ENCODE data around the gene DPH2. TPM values are rescaled to one million over a fixed set of nuclear protein-coding genes. Genes with fewer than 3 reads are reported as not detected.

The DPH2 gene, protein sequence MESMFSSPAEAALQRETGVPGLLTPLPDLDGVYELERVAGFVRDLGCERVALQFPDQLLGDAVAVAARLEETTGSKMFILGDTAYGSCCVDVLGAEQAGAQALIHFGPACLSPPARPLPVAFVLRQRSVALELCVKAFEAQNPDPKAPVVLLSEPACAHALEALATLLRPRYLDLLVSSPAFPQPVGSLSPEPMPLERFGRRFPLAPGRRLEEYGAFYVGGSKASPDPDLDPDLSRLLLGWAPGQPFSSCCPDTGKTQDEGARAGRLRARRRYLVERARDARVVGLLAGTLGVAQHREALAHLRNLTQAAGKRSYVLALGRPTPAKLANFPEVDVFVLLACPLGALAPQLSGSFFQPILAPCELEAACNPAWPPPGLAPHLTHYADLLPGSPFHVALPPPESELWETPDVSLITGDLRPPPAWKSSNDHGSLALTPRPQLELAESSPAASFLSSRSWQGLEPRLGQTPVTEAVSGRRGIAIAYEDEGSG
- 42.1 and 45.6 TPM in 2 replicates for total RNA-seq (2014; rRNA removed; shearing (Covaris generic))
- 21.6 and 28.6 TPM in 2 replicates for total RNA-seq (2022)
- percentile 62 among the genes with signal in this experiment for Bru-seq, nascent RNA
- percentile 71 among the genes with signal in this experiment for BruChase-seq, experiment 1, labeled RNA remaining after a 6-hour chase
- percentile 78 among the genes with signal in this experiment for BruChase-seq, experiment 2, labeled RNA remaining after a 2-hour chase
- long read RNA-seq, transcript DPH2-201 (6 exons, 2,472 nt) = major isoform, 21 of 43 reads
- long read RNA-seq, partial matches to known transcripts = 6 of 43 reads
- long read RNA-seq, other reads (novel, unspliced or antisense) = 13 of 43 reads

DNA sequence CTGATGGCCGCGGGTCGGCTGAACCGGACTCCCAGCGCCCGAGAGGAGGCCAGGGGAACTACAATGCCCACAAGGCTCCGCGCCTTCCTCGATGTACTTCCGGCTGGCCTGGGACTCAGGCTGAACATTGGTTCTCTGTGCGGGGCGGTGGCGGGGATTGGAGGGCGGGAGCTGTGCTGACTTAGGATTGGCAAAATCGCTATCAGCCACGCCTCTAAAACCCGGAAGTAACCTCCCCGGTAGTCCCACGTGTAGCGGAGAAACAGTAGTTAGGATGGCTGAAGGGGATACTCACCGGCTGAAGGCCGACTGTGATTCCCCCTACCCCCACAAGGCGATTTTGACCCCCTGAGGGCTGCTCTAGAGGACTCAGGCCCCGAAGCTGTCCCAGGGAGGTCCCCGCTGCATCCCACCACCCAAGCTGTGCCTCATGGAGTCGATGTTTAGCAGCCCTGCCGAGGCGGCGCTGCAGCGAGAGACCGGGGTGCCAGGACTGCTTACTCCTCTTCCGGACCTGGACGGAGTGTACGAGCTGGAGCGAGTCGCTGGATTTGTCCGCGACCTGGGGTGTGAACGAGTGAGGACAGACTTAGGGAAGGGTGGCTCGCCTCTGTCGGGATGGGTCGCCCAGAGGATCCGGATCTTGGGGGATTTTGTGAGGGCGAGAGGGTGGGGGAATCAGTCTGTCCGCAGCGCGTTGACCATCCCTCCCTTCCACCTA lies at the start of gene DPH2:
Gene DPH2, plus strand, starts transcription at position 265 of the 721 bp plus-strand sequence. Its CDS starts 166 bp downstream, at position 431.
- Histone ChIP-seq H3K4me3 (ENCODE audit: low read depth, low read length, poor library complexity, severe bottlenecking) (peak within 1 kb of the TSS; percentile 89), H3K36me3 (ENCODE audit: insufficient read depth, low read length) (peaks cover 27% of the 10 kb centered on the region), H3K79me2 (ENCODE audit: insufficient read depth, low read depth, low read length) (peaks cover 10% of the 10 kb centered on the region; the same call in 1 of the 2 replicates), H3K4me1 (ENCODE audit: insufficient read depth, low read length, poor library complexity, severe bottlenecking) (peaks cover 16% of the 10 kb centered on the region), H4K20me1 (ENCODE audit: insufficient read depth, low read length) (no peaks in the 10 kb centered on the region), H3K27ac (ENCODE audit: low read depth, low read length, poor library complexity, severe bottlenecking) (no peak within 1 kb of the TSS), H2AFZ (ENCODE audit: low read length) (peak within 1 kb of the TSS; percentile 67), H3K9me2 (ENCODE audit: insufficient read depth, low read length) (no peaks in the 10 kb centered on the region), H3K9me3 (ENCODE audit: low read length) (no peaks in the 10 kb centered on the region), H3K4me2 (ENCODE audit: low read length) (peak within 1 kb of the TSS; percentile 98)
- BruUV-seq (replicated peaks) = TSS peak; percentile 72
- DNase-seq (ENCODE audit: low spot score) = peak; percentile 97
- ChIA-PET POLR2A (interaction anchor here (0.6 to 1.1 kb wide), 5 partner anchors 18 to 1744 kb away, joined by 3 to 4 read pairs (median 3); no protein-coding TSS in a partner anchor), CTCF (ENCODE audit: unreplicated experiment) (interaction anchor here (0.6 to 1.0 kb wide), 2 partner anchors 78 to 1026 kb away, joined by 3 read pairs; no protein-coding TSS in a partner anchor)
- intact Hi-C loops (cut with micrococcal nuclease; ENCODE audit: unreplicated experiment) = no loop called here
- no peak for TF ChIP-seq EZH2phosphoT487 (IDR thresholded peaks at IDR 0.05; ENCODE audit: borderline replicate concordance, low read depth, low read length)
- TF ChIP-seq, protein P1, sequence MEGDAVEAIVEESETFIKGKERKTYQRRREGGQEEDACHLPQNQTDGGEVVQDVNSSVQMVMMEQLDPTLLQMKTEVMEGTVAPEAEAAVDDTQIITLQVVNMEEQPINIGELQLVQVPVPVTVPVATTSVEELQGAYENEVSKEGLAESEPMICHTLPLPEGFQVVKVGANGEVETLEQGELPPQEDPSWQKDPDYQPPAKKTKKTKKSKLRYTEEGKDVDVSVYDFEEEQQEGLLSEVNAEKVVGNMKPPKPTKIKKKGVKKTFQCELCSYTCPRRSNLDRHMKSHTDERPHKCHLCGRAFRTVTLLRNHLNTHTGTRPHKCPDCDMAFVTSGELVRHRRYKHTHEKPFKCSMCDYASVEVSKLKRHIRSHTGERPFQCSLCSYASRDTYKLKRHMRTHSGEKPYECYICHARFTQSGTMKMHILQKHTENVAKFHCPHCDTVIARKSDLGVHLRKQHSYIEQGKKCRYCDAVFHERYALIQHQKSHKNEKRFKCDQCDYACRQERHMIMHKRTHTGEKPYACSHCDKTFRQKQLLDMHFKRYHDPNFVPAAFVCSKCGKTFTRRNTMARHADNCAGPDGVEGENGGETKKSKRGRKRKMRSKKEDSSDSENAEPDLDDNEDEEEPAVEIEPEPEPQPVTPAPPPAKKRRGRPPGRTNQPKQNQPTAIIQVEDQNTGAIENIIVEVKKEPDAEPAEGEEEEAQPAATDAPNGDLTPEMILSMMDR (conservative IDR thresholded peaks at IDR 0.05; ENCODE audit: low read length) = peak; percentile 34

DNA sequence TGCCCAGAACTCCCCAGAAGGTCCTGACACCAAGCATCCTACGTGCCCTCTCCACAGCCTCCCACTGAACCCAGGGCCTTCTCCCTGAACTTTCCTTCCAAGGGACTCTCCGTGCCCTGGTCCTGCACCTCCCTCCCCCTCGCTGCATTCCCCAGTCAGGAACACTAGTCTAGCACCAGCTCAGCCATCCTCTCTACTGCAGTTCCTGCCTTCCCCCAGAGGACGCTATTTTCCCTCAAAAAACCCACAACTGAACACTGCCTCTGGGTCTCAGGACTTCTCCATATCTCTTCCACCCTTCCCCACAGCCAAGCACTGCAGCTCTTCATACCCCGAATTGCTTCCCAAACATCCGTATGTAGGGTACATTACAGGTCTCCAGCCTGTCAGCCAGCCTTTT lies 48.8 kb upstream of the DPH2 start:
- no TSS peak for BruUV-seq (replicated peaks)
- TF ChIP-seq EZH2phosphoT487 (IDR thresholded peaks at IDR 0.05; ENCODE audit: borderline replicate concordance, low read depth, low read length) = no peak
- TF ChIP-seq, protein P1 (conservative IDR thresholded peaks at IDR 0.05; ENCODE audit: low read length) = no peak
- intact Hi-C loops (cut with micrococcal nuclease; ENCODE audit: unreplicated experiment) = no loop called here

More for the DNA sequence above, 48.8 kb upstream of the DPH2 start:
- no peak overlapping the region for H3K4me3 ChIP-seq (ENCODE audit: low read depth, low read length, poor library complexity, severe bottlenecking)
- POLR2A ChIA-PET = no interaction called here
- CTCF ChIA-PET (ENCODE audit: unreplicated experiment) = interaction anchor here (1.5 kb wide), 1 partner anchor 156 kb away, joined by 3 read pairs; no protein-coding TSS in a partner anchor
- no peaks in the 10 kb centered on the region for H3K36me3 ChIP-seq (ENCODE audit: insufficient read depth, low read length)
- H3K9me3 ChIP-seq (ENCODE audit: low read length) = no peaks in the 10 kb centered on the region
- no peak overlapping the region for H2AFZ ChIP-seq (ENCODE audit: low read length)
- H4K20me1 ChIP-seq (ENCODE audit: insufficient read depth, low read length) = no peaks in the 10 kb centered on the region
- no peaks in the 10 kb centered on the region for H3K79me2 ChIP-seq (ENCODE audit: insufficient read depth, low read depth, low read length)
- H3K27ac ChIP-seq (ENCODE audit: low read depth, low read length, poor library complexity, severe bottlenecking) = no peak overlapping the region
- no peak for DNase-seq (ENCODE audit: low spot score)
- H3K9me2 ChIP-seq (ENCODE audit: insufficient read depth, low read length) = no peaks in the 10 kb centered on the region
- H3K4me2 ChIP-seq (ENCODE audit: low read length) = no peak overlapping the region
- no peaks in the 10 kb centered on the region for H3K4me1 ChIP-seq (ENCODE audit: insufficient read depth, low read length, poor library complexity, severe bottlenecking)

Measured in OCI-LY7 (cell line).